SIG-M5 treated with dmso at 0.1 percent for 504 hours (cell line): ENCODE results near the gene ARRB2.
"Not testable (repeated sequence)": the region's sequence is repeated elsewhere in the genome, so short reads cannot be mapped to it uniquely, and the experiment has no call there.

Source experiments
- DNase-seq: peaks from one replicate; lab custom pipeline; 2025; ENCODE audit not compliant: unreplicated experiment; lab: John Stamatoyannopoulos, UW

The ARRB2 gene

DNA sequence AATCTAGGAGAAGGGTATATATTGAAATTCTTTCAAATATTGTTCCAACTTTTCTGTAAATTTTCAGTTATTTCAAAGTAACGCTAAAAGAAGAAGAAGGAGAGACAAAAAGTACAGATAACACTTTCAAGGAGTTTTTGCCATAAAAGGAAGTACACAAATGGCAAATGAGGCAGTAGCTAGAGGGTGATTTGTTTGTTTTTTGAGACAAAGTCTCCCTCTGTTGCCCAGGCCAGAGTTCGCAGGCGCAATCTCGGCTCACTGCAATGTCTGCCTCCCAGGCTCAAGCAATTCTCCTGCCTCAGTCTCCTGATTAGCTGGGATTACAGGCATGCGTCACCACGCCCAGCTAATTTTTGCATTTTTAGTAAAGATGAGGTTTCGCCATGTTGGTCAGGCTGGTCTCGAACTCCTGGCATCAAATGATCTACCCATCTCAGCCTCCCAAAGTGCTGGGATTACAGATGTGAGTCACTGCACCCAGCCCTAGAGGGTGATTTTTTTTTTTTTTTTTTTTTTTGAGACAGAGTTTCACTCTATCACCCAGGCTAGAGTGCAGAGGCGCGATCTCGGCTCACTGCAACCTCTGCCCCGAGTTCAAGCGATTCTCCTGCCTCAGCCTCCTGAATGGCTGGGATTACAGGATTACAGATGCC, 10.9 kb upstream of the ARRB2 start:
- not testable (repeated sequence) for DNase-seq

DNA sequence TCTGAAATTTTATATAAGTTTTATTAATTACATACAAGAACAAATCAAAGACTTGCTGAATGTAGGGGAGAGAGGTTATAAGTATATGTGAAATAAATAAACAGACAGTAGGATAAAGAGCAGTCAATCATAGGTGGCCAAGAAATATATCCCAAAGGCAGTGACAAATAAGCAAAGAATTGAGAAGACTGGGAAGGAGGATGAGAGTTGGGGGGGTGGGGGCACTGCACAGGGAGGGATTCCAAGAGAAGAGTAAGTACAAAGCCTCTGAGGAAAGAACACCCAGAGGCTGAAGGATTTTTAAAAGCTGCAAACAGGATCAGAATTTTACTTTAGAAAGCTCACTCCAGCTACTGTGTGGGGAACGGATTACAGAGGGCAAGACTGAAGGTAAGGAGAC, 9.3 kb upstream of the ARRB2 start:
- no peak for DNase-seq

- no peak for DNase-seq
These were observed 7.1 kb upstream of the ARRB2 start for GRCh38 chr17:4703330-4703691.

DNA sequence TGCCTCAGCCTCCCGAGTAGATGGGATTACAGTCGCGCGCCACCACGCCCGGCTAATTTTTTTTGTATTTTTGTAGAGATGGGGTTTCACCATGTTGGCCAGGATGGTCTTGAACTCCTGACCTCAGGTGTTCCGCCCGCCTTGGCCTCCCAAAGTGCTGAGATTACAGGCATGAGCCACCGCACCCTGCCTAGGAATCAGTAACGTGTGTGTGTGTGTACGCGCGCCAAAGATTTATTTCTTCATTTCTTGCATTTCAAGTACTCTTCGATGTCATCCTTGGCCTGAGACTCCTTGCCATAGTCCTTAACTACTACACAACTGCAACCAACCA, 5.9 kb upstream of the ARRB2 start:
- DNase-seq, result not testable (repeated sequence)

DNA sequence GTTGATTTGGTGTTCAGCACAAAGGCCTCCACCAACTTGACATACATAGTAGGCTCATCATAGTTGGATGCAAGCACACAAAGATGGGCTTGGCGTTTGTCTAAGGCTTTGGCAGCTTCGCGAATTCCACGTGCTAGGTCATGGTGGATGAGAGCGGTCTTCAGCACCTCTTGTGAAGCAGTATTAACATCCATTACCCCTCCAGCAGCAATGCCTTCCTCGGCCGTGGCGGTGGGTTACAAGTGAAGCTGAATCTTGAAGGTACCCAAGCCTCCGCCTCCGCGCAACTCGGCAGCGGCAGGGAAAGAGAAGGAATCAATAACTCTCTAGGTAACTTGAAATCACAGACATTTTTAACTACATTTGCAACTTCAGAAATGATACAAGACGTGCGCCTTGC, 5.4 kb upstream of the ARRB2 start:
- no peak for DNase-seq

DNA sequence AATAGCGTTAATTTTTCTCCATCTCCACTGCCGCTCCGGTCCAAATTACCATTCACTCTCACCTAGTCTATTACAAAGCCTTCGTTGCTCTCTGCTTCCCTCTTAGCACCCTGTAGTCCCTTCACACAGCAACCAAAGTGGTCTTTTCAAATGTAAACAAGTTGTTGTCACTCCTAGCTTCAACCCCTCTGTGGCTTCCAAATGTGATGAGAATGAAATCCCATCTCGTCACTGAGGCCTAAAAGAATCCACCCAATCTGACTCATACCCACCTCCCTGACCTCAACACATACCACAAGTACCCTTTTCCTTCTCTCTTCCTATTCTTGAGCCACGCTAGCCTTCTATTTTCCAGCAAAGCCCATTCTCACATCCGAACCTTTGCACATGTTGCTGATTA, 4.3 kb upstream of the ARRB2 start:
- no peak for DNase-seq

DNA sequence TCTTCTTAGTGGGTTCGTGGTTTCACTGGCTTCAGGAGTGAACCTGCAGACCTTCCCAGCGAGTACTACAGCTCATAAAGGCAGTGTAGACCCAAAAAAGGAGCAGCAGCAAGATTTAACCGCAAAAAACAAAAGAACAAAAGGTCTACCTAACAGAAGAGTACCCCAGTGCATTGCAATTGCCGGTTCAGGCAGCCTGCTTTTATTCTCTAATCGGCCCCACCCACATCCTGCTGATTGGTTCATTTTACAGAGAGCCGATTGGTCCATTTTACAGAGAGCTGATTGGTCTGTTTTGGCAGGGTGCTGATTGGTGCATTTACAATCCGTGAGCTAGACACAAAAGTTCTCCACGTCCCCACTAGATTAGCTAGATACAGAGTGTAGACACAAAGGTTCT, 2.0 kb upstream of the ARRB2 start:
- DNase-seq, result no peak

DNA sequence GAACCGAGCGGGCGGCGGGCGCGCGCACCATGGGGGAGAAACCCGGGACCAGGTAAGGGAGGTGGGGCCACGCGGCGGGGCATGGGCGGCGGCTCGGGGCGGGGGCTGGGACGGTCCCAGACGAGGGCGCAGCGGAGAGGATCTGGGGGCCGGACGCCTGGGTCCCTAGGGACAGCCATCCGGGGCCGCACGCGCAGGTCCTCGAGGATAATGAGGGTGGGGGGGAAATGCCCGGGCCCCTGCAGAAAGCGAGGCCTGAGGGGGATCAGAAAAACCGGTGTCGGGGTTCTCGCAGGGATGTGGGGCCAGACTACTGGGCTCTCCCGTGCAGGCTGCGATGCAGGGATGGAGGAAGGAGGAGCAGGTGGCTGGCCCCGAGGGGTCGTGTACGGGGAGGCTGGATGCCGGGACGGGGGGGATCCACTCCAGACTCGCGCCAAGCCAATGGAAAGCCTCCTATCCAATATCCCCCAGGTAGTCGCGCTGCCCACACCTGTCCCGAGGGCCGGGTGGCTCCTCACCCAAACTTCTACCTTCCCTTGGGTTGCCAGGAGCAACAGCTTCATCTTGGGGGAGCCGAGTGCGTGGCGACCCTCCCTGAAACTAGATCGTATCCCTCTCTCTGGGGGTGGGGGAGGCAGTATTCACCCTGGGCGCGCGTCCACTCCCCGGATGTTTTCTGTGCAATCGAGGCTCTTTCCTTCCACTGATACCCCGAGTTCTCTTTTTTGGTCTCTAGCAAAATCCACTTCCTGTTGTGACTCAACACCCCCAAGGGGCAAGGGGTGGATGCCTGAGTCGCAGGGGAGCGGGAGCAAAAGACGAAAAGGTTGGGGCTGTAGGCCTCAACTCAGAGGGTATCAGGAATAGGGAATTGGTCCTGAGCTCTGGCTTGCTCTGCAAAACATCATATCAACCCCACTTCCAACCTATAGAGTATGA, 532 bp downstream of the ARRB2 start:
- peak; percentile 88 for DNase-seq

- DNase-seq, result peak; percentile 88
These were observed 1.3 kb downstream of the ARRB2 start for GRCh38 chr17:4711661-4712181.

GRCh38 chr17:4712526-4712925, 2.1 kb downstream of the ARRB2 start:
- DNase-seq, result no peak

DNA sequence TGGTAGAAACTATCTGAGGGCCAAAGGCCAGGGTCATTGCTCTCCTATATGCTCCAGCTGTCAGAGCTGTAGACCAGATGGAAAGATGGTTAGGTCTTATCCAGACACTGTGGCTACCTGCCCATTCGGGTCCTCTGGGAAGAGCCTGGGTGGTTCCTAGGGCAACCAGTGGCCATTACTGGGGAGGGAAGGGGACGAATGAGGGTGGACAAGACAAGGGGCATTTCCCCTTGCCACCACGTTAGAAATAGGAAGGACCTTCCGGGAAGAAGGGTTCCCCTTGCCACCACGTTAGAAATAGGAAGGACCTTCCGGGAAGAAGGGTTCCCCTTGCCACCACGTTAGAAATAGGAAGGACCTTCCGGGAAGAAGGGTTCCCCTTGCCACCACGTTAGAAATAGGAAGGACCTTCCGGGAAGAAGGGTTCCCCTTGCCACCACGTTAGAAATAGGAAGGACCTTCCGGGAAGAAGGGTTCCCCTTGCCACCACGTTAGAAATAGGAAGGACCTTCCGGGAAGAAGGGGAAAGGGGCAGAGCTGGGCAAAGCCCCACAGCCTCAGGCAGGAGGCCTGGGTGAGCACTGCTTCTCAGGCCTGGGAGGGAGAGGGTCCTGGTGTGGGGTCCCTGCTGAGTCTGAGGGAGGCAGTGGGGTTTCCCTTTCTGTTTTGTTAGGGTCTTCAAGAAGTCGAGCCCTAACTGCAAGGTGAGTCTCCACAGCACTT, 4.1 kb downstream of the ARRB2 start:
- DNase-seq, result not testable (repeated sequence)

DNA sequence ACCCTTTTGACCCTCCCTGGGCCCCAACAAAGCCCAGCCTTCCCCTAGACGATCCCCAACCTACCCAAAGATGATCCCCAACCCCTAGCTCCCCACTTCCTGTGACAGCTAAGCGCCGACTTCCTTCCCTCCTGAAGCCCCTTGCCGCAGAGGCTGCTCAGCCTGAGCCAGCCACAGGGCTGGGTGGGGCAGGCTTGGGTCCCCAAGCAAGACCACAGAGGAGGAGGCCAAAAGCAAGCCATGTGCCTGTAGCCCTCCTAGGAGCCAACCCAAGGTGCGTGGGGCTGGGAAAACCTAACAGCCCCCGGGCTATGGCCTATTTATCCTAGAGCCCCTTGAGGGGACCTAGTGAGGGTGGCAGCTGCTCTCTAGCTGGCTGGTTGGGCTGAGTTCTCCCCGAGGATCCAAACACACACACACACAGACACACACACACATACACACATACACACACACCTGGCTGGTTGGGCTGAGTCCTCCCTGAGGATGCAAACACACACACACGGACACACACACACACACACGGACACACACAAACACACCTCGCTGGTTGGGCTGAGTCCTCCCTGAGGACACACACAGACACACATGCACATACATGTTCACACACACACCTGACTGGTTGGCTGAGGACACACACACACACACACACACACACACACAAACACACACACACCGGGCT, 4.8 kb downstream of the ARRB2 start:
- DNase-seq, result no peak

- no peak for DNase-seq
These were observed 5.6 kb downstream of the ARRB2 start for GRCh38 chr17:4716081-4716480.

DNA sequence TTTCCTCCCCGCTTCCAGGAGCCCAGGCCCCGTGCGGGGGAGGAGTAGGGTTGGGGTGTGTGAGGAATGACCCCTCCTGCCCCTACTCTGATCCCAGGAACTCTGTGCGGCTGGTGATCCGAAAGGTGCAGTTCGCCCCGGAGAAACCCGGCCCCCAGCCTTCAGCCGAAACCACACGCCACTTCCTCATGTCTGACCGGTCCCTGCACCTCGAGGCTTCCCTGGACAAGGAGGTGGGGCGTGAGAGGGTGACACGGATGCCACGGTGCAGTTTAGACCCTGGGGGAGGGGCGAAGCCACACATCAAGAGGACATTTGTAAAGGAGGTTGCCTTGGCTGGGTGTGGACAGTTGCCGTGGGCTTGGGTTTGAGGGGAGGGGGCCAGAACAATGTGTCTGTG, 7.4 kb downstream of the ARRB2 start:
- no peak for DNase-seq

DNA sequence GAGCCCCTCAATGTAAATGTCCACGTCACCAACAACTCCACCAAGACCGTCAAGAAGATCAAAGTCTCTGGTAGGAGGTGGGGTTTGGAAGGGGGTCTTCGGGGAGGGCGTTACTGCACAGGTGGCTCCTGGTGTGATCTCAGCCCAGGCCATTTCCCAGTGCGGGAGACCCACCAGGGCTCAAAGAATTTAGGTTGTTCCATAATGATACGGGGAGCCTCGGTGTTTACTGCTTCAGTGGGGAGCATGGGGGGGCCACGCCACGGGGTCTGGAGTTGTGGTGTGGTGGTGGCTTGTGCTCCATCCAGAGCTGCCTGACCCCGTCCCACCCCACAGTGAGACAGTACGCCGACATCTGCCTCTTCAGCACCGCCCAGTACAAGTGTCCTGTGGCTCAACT, 7.8 kb downstream of the ARRB2 start:
- DNase-seq, result no peak

GRCh38 chr17:4719146-4719545, 8.7 kb downstream of the ARRB2 start:
- no peak for DNase-seq

- DNase-seq, result peak; percentile 23
These were observed 9.3 kb downstream of the ARRB2 start for GRCh38 chr17:4719684-4720221.

- DNase-seq, result no peak
These were observed 10.4 kb downstream of the ARRB2 start for GRCh38 chr17:4720787-4721186.

DNA sequence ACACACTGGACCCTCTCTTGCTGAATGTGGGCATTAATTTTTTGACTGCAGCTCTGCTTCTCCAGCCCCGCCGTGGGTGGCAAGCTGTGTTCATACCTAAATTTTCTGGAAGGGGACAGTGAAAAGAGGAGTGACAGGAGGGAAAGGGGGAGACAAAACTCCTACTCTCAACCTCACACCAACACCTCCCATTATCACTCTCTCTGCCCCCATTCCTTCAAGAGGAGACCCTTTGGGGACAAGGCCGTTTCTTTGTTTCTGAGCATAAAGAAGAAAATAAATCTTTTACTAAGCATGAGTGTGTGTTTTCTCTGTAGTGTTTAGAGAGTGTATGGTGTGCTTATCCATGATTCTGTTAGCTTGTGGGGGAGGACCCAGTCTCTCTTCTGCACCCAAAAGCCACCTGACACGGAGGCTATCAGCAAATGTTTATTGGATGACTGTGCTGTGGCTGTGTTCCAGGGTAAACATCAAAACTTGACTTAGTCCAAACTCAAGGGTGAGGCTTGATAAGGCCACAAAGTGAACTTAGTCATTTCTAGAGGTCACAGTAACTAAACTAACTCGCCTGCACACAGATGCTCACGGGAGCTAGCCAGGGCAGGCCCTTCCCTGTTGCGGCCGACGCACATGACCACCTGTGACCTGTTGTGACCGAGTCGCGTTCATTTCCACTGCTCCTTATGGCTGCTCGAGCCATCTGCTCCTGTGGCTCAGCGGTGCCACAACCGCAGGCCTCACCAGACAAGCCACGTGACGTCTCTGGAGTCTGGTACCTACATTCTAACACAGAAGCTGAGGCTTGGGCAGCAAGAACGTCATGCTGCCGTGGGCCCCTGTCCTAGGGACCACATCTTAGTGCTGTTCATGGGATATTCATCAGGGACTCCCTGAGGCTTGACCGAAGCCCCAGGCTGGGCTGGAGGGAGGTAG, 11.0 kb downstream of the ARRB2 start:
- DNase-seq, result no peak
